Measurements from ENCODE around the gene GABRD. TPM values are rescaled to one million over a fixed set of nuclear protein-coding genes. Genes with fewer than 3 reads are reported as not detected.
A peak's percentile ranks its signal among the peaks of the same experiment; 100 is the strongest.

The GABRD gene
- total and polyA plus RNA-seq, 5 experiments from 2014 or later: not detected

- POLR2A ChIA-PET: no interaction called here
- Mint-ChIP-seq H3K36me3 (no peaks in the 10 kb centered on the region), H3K4me1 (no peaks in the 10 kb centered on the region), H3K27me3 (no peaks in the 10 kb centered on the region), H3K9me3 (no peaks in the 10 kb centered on the region), H3K27ac (no peak overlapping the region), H3K4me3 (no peak overlapping the region)
- no peak for ATAC-seq
- DNase-seq: no peak
These were observed 19.1 kb downstream of the GABRD start for GRCh38 chr1:2038229-2038628.

- H3K36me3 Mint-ChIP-seq: no peaks in the 10 kb centered on the region
These were observed 20.1 kb downstream of the GABRD start for GRCh38 chr1:2039251-2039650.

GRCh38 chr1:2041305-2041704 is 22.2 kb downstream of the GABRD start:
- Mint-ChIP-seq H3K27ac (no peak overlapping the region), H3K36me3 (no peaks in the 10 kb centered on the region), H3K9me3 (no peaks in the 10 kb centered on the region), H3K4me1 (peaks cover 8 to 19% (median 13%) of the 10 kb centered on the region in 4 donors), H3K27me3 (peaks cover 0 to 4% (median 0%) of the 10 kb centered on the region in 5 donors), H3K4me3 (no peak overlapping the region)
- ATAC-seq (no peak), DNase-seq (no peak)
- POLR2A ChIA-PET: interaction anchor here (0.6 kb wide), 1 partner anchor 148 kb away, joined by 3 read pairs; no protein-coding TSS in a partner anchor

More at GRCh38 chr1:2039251-2039650, 20.1 kb downstream of the GABRD start:
- H3K9me3 Mint-ChIP-seq: no peaks in the 10 kb centered on the region
- ATAC-seq (no peak), DNase-seq (no peak)
- H3K27ac Mint-ChIP-seq: no peak overlapping the region
- no peak overlapping the region for H3K4me3 Mint-ChIP-seq
- H3K27me3 Mint-ChIP-seq: peaks cover 0 to 2% (median 0%) of the 10 kb centered on the region in 5 donors
- POLR2A ChIA-PET: interaction anchor here (0.6 kb wide), 1 partner anchor 127 kb away, joined by 6 read pairs; no protein-coding TSS in a partner anchor
- peaks cover 0 to 6% (median 3%) of the 10 kb centered on the region in 4 donors for H3K4me1 Mint-ChIP-seq

GRCh38 chr1:2041887-2042286 is 22.7 kb downstream of the GABRD start:
- Mint-ChIP-seq H3K27ac (no peak overlapping the region), H3K4me1 (peaks cover 8 to 19% (median 14%) of the 10 kb centered on the region in 4 donors), H3K9me3 (no peaks in the 10 kb centered on the region), H3K27me3 (peaks cover 0 to 4% (median 0%) of the 10 kb centered on the region in 5 donors), H3K36me3 (no peaks in the 10 kb centered on the region), H3K4me3 (no peak overlapping the region)
- DNase-seq (no peak), ATAC-seq (no peak)
- POLR2A ChIA-PET: interaction anchor here (0.6 kb wide), 1 partner anchor 147 kb away, joined by 3 read pairs; no protein-coding TSS in a partner anchor

- no peaks in the 10 kb centered on the region for H3K9me3 Mint-ChIP-seq
- POLR2A ChIA-PET: no interaction called here
These were observed 24.0 kb downstream of the GABRD start for GRCh38 chr1:2042830-2043773.

GRCh38 chr1:2043886-2044285 is 24.7 kb downstream of the GABRD start:
- peak overlapping the region in 9 of 10 donors; percentile 31 to 83 (median 61) for H3K4me3 Mint-ChIP-seq
- no peak for DNase-seq

More at GRCh38 chr1:2042830-2043773, 24.0 kb downstream of the GABRD start:
- Mint-ChIP-seq H3K4me1 (peaks cover 8 to 19% (median 14%) of the 10 kb centered on the region in 4 donors), H3K4me3 (no peak overlapping the region), H3K36me3 (no peaks in the 10 kb centered on the region), H3K27me3 (peaks cover 0 to 4% (median 0%) of the 10 kb centered on the region in 5 donors), H3K27ac (peak overlapping the region in 1 of 10 donors; percentile 44)
- no peak for DNase-seq
- no peak for ATAC-seq

DNA sequence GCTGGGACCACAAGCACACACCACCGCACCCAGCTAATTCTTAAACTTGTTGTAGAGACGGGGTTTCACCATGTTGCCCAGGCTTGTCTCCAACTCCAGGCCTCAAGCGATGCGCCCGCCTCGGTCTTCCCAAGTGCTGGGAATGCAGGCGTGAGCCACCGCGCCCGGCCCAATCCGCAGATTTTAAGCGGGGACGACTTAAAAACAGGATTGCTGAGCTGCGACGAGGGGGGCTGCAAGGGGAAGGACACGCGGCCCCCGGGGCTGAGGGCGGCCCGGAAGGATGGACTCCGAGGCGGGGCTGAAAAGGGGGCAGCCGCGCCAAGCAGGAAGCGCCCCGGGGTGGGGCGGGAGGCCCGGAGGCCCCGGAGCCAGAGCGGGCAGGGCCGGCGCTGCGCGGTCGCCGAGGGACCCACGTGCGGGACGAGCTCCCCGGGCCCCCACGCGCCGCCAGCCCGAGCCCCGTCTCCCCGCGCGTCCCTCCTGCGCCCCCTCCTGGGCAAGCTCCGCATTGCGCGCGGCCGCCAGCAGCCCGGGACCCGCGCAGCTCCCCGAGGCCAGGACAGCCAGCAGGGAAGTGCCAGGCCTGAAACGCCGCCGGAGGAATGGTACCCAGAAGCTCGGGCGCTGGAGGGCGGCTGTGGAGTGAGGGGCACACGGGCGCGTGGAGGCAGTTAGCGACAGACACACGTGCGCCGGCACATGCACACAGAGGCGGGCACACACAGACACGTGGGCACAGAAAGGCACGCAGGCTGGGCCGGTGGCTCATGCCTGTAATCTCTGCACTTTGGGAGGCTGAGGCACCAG is 25.6 kb downstream of the GABRD start:
- peak; percentile 91 to 93 for ATAC-seq
- POLR2A ChIA-PET: interaction anchor here (0.5 to 1.5 kb wide), 3 partner anchors 21 to 161 kb away, joined by 3 to 5 read pairs (median 4); no protein-coding TSS in a partner anchor
- H3K4me3 Mint-ChIP-seq: peak overlapping the region in 9 of 10 donors; percentile 44 to 82 (median 65)
- no peaks in the 10 kb centered on the region for H3K9me3 Mint-ChIP-seq
- H3K27ac Mint-ChIP-seq: peak overlapping the region in 3 of 10 donors; percentile 33 to 74 (median 41)
- H3K4me1 Mint-ChIP-seq: peaks cover 17 to 28% (median 25%) of the 10 kb centered on the region in 4 donors
- no peaks in the 10 kb centered on the region for H3K36me3 Mint-ChIP-seq
- peaks cover 0 to 10% (median 3%) of the 10 kb centered on the region in 5 donors for H3K27me3 Mint-ChIP-seq
- peak; percentile 64 to 93 (median 82) for DNase-seq

More at GRCh38 chr1:2043886-2044285, 24.7 kb downstream of the GABRD start:
- Mint-ChIP-seq H3K9me3 (no peaks in the 10 kb centered on the region), H3K36me3 (no peaks in the 10 kb centered on the region), H3K4me1 (peaks cover 11 to 21% (median 18%) of the 10 kb centered on the region in 4 donors), H3K27me3 (peaks cover 0 to 6% (median 0%) of the 10 kb centered on the region in 5 donors), H3K27ac (peak overlapping the region in 5 of 10 donors; percentile 19 to 68 (median 37))
- POLR2A ChIA-PET: interaction anchor here (0.5 to 1.5 kb wide), 2 partner anchors 20 to 160 kb away, joined by 3 to 4 read pairs; no protein-coding TSS in a partner anchor
- no peak for ATAC-seq

GRCh38 chr1:2045468-2046173 is 26.5 kb downstream of the GABRD start:
- no peak for DNase-seq
- POLR2A ChIA-PET: interaction anchor here (1.1 to 1.5 kb wide), 2 partner anchors 22 to 136 kb away, joined by 4 to 5 read pairs; no protein-coding TSS in a partner anchor
- Mint-ChIP-seq H3K27me3 (peaks cover 0 to 10% (median 3%) of the 10 kb centered on the region in 5 donors), H3K4me1 (peaks cover 17 to 28% (median 25%) of the 10 kb centered on the region in 4 donors), H3K4me3 (peak overlapping the region in 9 of 10 donors; percentile 15 to 65 (median 51)), H3K36me3 (no peaks in the 10 kb centered on the region), H3K27ac (peak overlapping the region in 1 of 10 donors; percentile 84), H3K9me3 (no peaks in the 10 kb centered on the region)
- ATAC-seq: no peak

- DNase-seq: peak in 3 of 10 donors; percentile 18 to 39 (median 23)
- POLR2A ChIA-PET: interaction anchor here (0.5 kb wide), 1 partner anchor 111 kb away, joined by 4 read pairs; no protein-coding TSS in a partner anchor
- Mint-ChIP-seq H3K27ac (peak overlapping the region in 1 of 10 donors; percentile 84), H3K27me3 (peaks cover 0 to 10% (median 3%) of the 10 kb centered on the region in 5 donors), H3K4me3 (peak overlapping the region in 2 of 10 donors; percentile 46 to 65), H3K4me1 (peaks cover 17 to 28% (median 25%) of the 10 kb centered on the region in 4 donors), H3K36me3 (no peaks in the 10 kb centered on the region), H3K9me3 (no peaks in the 10 kb centered on the region)
- ATAC-seq: no peak
These were observed 27.2 kb downstream of the GABRD start for GRCh38 chr1:2046174-2046917.

DNA sequence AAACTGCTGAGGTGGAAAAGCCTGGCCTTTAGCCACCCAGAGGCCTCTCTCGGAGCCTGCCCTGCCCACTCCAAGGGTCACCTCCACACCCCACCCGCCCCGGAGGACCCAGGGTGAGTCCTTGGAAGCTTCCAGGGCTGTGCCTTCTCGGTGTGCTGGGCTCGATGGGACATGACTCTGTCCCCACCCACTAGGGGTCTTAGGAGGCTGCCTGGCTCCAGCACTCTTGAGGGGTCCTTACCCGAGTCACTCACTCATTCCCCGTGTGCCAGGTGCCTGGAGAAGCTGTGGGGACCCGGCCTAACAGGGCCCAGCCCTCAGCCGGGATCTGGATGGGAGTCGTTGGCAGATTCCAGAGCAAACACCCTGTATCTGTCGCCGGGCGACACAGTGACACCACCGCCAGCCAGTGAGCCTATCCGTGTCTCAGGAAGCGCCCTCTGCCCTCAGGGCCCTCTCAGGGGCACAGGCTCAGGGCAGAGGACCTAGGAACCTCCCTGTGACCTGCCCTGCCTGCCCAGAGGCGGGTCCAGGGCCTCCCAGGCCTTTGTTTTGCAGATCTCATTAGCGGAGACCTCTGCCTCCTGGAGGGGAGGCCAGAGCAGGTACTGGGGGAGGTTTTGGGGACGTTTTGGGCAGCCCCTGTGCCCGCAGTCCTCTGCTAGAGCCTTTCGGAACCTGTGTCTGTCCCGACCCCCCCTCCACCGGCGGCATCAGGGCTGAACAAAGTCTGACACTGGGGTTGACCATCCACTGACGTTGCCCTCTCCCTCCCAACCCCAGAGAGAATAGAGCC is 28.0 kb downstream of the GABRD start:
- Mint-ChIP-seq H3K4me3 (no peak overlapping the region), H3K36me3 (no peaks in the 10 kb centered on the region), H3K4me1 (peaks cover 18 to 29% (median 27%) of the 10 kb centered on the region in 4 donors), H3K9me3 (no peaks in the 10 kb centered on the region), H3K27ac (no peak overlapping the region), H3K27me3 (peaks cover 0 to 10% (median 3%) of the 10 kb centered on the region in 5 donors)
- POLR2A ChIA-PET: interaction anchor here (0.5 kb wide), 1 partner anchor 110 kb away, joined by 4 read pairs; no protein-coding TSS in a partner anchor
- DNase-seq (no peak), ATAC-seq (no peak)
